HUES48 (cell line): Measurements from ENCODE around the gene ZNF654.
"Not testable (repeated sequence)": the region's sequence is repeated elsewhere in the genome, so short reads cannot be mapped to it uniquely, and the experiment has no call there.

Experiments
- H3K27ac ChIP-seq: one replicate; pipeline ENCODE4 v1.7.0; 2013; ENCODE audit warnings: low read depth, low read length, inconsistent platforms
- H3K27me3 ChIP-seq: 2 replicates; pipeline ENCODE4 v1.6.1; 2013; ENCODE audit warnings: mild to moderate bottlenecking, low read length; ENCODE audit not compliant: control insufficient read depth, insufficient read depth
- H3K36me3 ChIP-seq: 2 replicates; pipeline ENCODE4 v1.6.1; 2013; ENCODE audit warnings: low read length; ENCODE audit not compliant: control insufficient read depth, insufficient read depth
- H3K4me1 ChIP-seq: 2 replicates; pipeline ENCODE4 v1.6.1; 2013; ENCODE audit warnings: mild to moderate bottlenecking, low read length; ENCODE audit not compliant: control insufficient read depth, insufficient read depth
- H3K4me3 ChIP-seq: 2 replicates; pipeline ENCODE4 v1.5.1; 2013; ENCODE audit warnings: mild to moderate bottlenecking, low read depth, low read length
- H3K9ac ChIP-seq: 2 replicates; pipeline ENCODE4 v1.6.1; 2013; ENCODE audit warnings: mild to moderate bottlenecking, low read depth, low read length, moderate library complexity
- H3K9me3 ChIP-seq: 2 replicates; pipeline ENCODE4 v1.6.1; 2013; ENCODE audit warnings: low read length; ENCODE audit not compliant: control insufficient read depth, insufficient read depth

ZNF654 gene

GRCh38 chr3:88112289-88112688 lies 53.2 kb downstream of the ZNF654 start:
- H3K9ac ChIP-seq = no peak overlapping the region
- H3K27me3 ChIP-seq = no peaks in the 10 kb centered on the region
- H3K36me3 ChIP-seq = 0 out of 2 replicates have a peak, but pooled peaks cover 4% of the 10 kb centered on the region
- no peaks in the 10 kb centered on the region for H3K9me3 ChIP-seq
- H3K27ac ChIP-seq = no peak overlapping the region
- no peak overlapping the region for H3K4me3 ChIP-seq
- peaks cover 3% of the 10 kb centered on the region; the same call in 1 of the 2 replicates for H3K4me1 ChIP-seq

DNA sequence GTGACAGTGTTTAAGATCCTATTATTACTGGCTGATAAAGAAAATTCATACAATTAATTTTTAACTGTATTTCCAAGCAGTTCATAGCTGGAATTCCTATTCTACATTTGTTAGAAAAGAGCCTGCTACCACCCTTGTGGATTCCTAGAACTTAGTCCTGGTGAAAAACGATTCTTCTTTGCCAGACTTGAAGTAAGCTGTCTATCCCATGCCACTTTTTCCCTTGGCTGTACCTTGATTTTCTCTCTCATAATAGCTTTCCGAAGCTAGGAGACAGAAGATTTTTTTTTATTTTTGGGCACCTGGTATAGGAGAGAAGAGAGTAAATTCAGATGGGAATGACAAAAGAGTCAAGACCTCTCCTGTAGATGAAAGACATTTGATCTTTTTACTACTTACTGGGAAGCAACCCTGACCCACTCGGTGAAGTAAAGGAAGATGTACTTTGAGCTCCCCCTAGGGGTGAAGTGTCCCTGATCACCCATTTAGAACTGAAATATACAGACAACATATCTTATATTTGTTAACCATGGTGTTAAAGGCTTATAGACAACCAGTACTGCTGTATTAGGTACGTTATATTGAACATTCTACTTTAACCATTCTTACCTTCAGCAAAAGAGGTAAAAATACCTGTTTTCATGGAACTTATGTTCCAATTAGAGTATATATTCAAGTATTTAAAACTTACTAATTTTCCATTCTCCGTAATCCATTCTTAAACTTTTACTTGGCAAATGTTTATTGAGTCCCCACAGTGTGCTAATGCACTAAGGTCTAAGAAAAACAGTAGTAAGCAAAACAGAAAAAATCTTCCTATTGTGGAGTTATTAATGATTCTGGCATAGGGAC lies 54.5 kb downstream of the ZNF654 start:
- H3K27me3 ChIP-seq = no peaks in the 10 kb centered on the region
- H3K36me3 ChIP-seq = 0 out of 2 replicates have a peak, but pooled peaks cover 4% of the 10 kb centered on the region
- no peak overlapping the region for H3K27ac ChIP-seq

GRCh38 chr3:88114878-88115549 lies 56.0 kb downstream of the ZNF654 start:
- Histone ChIP-seq H3K36me3 (0 out of 2 replicates have a peak, but pooled peaks cover 4% of the 10 kb centered on the region), H3K9ac (no peak overlapping the region), H3K9me3 (no peaks in the 10 kb centered on the region), H3K4me3 (no peak overlapping the region), H3K4me1 (peaks cover 3% of the 10 kb centered on the region; the same call in 1 of the 2 replicates), H3K27me3 (no peaks in the 10 kb centered on the region), H3K27ac (no peak overlapping the region)

More for the DNA sequence above, 54.5 kb downstream of the ZNF654 start:
- Histone ChIP-seq H3K4me1 (peaks cover 3% of the 10 kb centered on the region; the same call in 1 of the 2 replicates), H3K9me3 (no peaks in the 10 kb centered on the region), H3K9ac (no peak overlapping the region), H3K4me3 (no peak overlapping the region)

GRCh38 chr3:88117683-88118082 lies 58.6 kb downstream of the ZNF654 start:
- no peaks in the 10 kb centered on the region for H3K27me3 ChIP-seq
- peaks cover 3% of the 10 kb centered on the region; the same call in 1 of the 2 replicates for H3K4me1 ChIP-seq
- H3K9me3 ChIP-seq = no peaks in the 10 kb centered on the region
- 0 out of 2 replicates have a peak, but pooled peaks cover 4% of the 10 kb centered on the region for H3K36me3 ChIP-seq
- H3K9ac ChIP-seq = no peak overlapping the region
- no peak overlapping the region for H3K27ac ChIP-seq
- H3K4me3 ChIP-seq = no peak overlapping the region

DNA sequence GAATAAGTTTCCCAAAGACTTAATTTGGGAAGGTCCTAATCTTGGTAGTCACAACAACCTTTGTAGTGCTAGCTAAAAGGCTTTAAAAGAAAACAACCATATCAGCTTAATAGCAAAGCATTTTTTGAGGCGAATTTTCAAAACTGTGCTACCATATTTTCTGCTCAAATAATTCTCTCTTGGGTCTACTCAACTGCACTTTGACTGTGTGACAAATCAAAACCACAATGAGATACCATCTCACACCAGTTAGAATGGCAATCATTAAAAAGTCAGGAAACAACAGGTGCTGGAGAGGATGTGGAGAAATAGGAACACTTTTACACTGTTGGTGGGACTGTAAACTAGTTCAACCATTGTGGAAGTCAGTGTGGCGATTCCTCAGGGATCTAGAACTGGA lies 59.5 kb downstream of the ZNF654 start:
- not testable (repeated sequence) for H3K36me3 ChIP-seq, H3K9me3 ChIP-seq

DNA sequence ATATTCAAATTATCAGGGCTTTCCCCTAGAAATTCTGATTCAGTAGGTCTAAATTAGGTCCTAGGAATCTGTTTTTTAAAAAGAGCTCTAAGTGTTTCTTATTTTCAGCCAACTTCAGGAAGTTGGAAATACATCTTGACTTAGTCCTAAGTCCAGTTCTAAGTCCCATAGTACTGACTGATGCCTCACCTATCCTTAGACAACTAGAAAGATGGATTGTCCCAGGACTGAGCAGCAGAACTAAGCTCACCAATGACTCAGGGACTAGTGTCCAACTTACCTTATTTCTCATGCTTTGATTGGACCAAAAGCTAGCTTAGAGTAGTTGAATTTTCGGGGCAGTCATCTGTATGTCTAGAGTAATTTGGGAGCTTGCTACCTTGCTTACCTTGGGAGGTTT lies 64.5 kb downstream of the ZNF654 start:
- no peak overlapping the region for H3K4me3 ChIP-seq
- H3K9me3 ChIP-seq = no peaks in the 10 kb centered on the region
- no peak overlapping the region for H3K27ac ChIP-seq
- no peaks in the 10 kb centered on the region for H3K4me1 ChIP-seq
- H3K36me3 ChIP-seq = no peaks in the 10 kb centered on the region
- no peaks in the 10 kb centered on the region for H3K27me3 ChIP-seq
- no peak overlapping the region for H3K9ac ChIP-seq

More for the DNA sequence above, 59.5 kb downstream of the ZNF654 start:
- not testable (repeated sequence) for H3K4me3 ChIP-seq, H3K27me3 ChIP-seq, H3K27ac ChIP-seq, H3K9ac ChIP-seq, H3K4me1 ChIP-seq

- H3K27ac ChIP-seq = no peak overlapping the region
- no peaks in the 10 kb centered on the region for H3K9me3 ChIP-seq
- H3K9ac ChIP-seq = no peak overlapping the region
- no peaks in the 10 kb centered on the region for H3K4me1 ChIP-seq
- H3K4me3 ChIP-seq = no peak overlapping the region
- no peaks in the 10 kb centered on the region for H3K27me3 ChIP-seq
- H3K36me3 ChIP-seq = peaks cover 36% of the 10 kb centered on the region
Measured at GRCh38 chr3:88131695-88132094, 72.6 kb downstream of the ZNF654 start.

DNA sequence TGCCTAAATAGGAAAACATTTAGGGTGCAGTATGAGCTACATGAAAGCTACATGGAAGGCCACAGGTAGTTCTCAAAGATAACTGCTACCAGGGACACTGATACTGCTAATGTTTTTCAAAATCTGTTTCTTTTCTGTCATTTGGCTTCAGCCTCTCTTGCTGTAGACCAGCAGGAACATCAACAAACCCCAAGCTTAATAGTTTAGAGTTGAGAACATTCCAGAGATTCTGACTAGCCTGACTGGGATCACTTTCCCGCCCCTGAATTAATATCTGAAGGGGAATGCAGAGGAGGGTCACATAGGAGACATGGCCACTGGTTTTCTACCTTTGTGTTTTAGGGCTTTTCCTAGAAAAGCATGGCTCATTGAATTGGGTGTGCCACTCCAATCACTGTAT lies 73.8 kb downstream of the ZNF654 start:
- Histone ChIP-seq H3K4me1 (no peaks in the 10 kb centered on the region), H3K27ac (no peak overlapping the region), H3K9ac (no peak overlapping the region), H3K27me3 (no peaks in the 10 kb centered on the region), H3K36me3 (peaks cover 44% of the 10 kb centered on the region), H3K9me3 (no peaks in the 10 kb centered on the region), H3K4me3 (no peak overlapping the region)

DNA sequence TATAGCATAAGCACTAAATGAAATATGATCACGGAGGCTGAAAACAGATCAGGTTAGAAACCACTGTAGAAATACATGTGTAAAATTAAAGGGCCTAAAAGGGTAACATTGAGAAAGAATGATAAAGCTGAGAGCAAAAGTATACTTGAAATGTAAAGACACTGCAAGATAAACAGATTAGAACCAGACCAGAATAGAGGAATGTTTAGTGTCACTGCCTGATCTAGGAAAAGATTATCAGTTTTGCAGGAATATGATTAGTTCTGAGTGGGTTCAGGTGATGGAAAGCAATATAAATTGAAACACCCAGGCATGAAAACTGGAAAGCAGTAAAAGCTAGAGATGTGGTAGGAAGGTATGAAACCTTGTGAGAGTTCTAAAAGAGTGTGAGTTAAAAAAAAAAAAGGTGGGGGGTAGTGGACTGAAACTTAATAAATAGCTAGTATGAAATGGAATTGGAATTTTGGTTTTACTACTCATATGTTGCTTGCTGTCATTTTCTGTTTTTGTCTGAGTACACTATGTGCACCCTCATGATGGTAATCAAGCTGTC lies 74.7 kb downstream of the ZNF654 start:
- Histone ChIP-seq H3K4me3 (no peak overlapping the region), H3K27me3 (no peaks in the 10 kb centered on the region), H3K9me3 (no peaks in the 10 kb centered on the region), H3K27ac (no peak overlapping the region), H3K4me1 (no peaks in the 10 kb centered on the region), H3K36me3 (peaks cover 53% of the 10 kb centered on the region), H3K9ac (no peak overlapping the region)

DNA sequence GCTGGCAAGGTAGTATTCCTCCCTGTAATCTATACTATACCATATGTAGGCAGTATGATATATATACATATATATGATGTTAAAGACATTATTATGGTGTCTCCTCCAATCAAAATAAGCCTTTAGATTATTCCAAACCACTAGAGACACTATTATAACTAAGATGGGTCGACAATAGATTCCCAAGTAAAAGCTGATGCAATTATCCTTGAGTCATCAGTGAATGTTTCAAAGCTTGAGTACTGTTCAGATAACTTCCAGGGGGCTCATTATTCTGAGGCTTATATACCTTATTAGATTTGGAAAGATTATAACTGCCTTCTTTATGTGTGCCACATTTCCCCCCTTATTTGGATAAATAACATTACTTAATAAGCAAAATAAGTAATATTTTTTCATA lies 78.8 kb downstream of the ZNF654 start:
- no peak overlapping the region for H3K9ac ChIP-seq
- no peak overlapping the region for H3K4me3 ChIP-seq
- H3K27ac ChIP-seq = no peak overlapping the region
- peaks cover 67% of the 10 kb centered on the region for H3K36me3 ChIP-seq
- no peaks in the 10 kb centered on the region for H3K27me3 ChIP-seq
- H3K4me1 ChIP-seq = peaks cover 16% of the 10 kb centered on the region
- H3K9me3 ChIP-seq = no peaks in the 10 kb centered on the region
